Measurements from ENCODE around the gene EML1.
A peak's percentile ranks its signal among the peaks of the same experiment; 100 is the strongest.

The EML1 gene

GRCh38 chr14:99819514-99819913 lies 26.3 kb downstream of the EML1 start:
- DNase-seq (ENCODE audit: low spot score in 2 of 2) (no peak), ATAC-seq (replicated peaks; ENCODE audit: extremely low read depth, poor library complexity, severe bottlenecking) (no peak)
- Mint-ChIP-seq H3K27me3 (peaks cover 85% of the 10 kb centered on the region), H3K36me3 (ENCODE audit: insufficient read depth) (no peaks in the 10 kb centered on the region), H3K9me3 (no peaks in the 10 kb centered on the region), H3K4me1 (peaks cover 15% of the 10 kb centered on the region), H3K4me3 (no peak overlapping the region), H3K27ac (ENCODE audit: low read depth) (no peak overlapping the region)

GRCh38 chr14:99820702-99821331 lies 27.6 kb downstream of the EML1 start:
- Mint-ChIP-seq H3K27me3 (peaks cover 88% of the 10 kb centered on the region), H3K27ac (ENCODE audit: low read depth) (no peak overlapping the region), H3K36me3 (ENCODE audit: insufficient read depth) (no peaks in the 10 kb centered on the region), H3K4me3 (no peak overlapping the region), H3K9me3 (no peaks in the 10 kb centered on the region), H3K4me1 (peaks cover 15% of the 10 kb centered on the region)
- no peak for DNase-seq (ENCODE audit: low spot score in 2 of 2)
- ATAC-seq (replicated peaks; ENCODE audit: extremely low read depth, poor library complexity, severe bottlenecking) = no peak

- no peak for DNase-seq (ENCODE audit: low spot score in 2 of 2)
- no peak overlapping the region for H3K4me3 Mint-ChIP-seq
Observed at GRCh38 chr14:99821519-99822508, 28.6 kb downstream of the EML1 start.

GRCh38 chr14:99822800-99823455 lies 29.7 kb downstream of the EML1 start:
- no peak for ATAC-seq (replicated peaks; ENCODE audit: extremely low read depth, poor library complexity, severe bottlenecking)
- no peak for DNase-seq (ENCODE audit: low spot score in 2 of 2)
- Mint-ChIP-seq H3K4me3 (no peak overlapping the region), H3K27ac (ENCODE audit: low read depth) (no peak overlapping the region), H3K9me3 (no peaks in the 10 kb centered on the region), H3K4me1 (peaks cover 15% of the 10 kb centered on the region), H3K36me3 (ENCODE audit: insufficient read depth) (no peaks in the 10 kb centered on the region), H3K27me3 (peaks cover 92% of the 10 kb centered on the region)

More at GRCh38 chr14:99821519-99822508, 28.6 kb downstream of the EML1 start:
- Mint-ChIP-seq H3K4me1 (peaks cover 15% of the 10 kb centered on the region), H3K9me3 (no peaks in the 10 kb centered on the region), H3K36me3 (ENCODE audit: insufficient read depth) (no peaks in the 10 kb centered on the region), H3K27ac (ENCODE audit: low read depth) (no peak overlapping the region), H3K27me3 (peaks cover 92% of the 10 kb centered on the region)
- peak; percentile 46 for ATAC-seq (replicated peaks; ENCODE audit: extremely low read depth, poor library complexity, severe bottlenecking)

GRCh38 chr14:99824776-99825175 lies 31.6 kb downstream of the EML1 start:
- Mint-ChIP-seq H3K4me1 (peaks cover 15% of the 10 kb centered on the region), H3K36me3 (ENCODE audit: insufficient read depth) (no peaks in the 10 kb centered on the region), H3K27ac (ENCODE audit: low read depth) (no peak overlapping the region), H3K9me3 (no peaks in the 10 kb centered on the region), H3K4me3 (no peak overlapping the region), H3K27me3 (peaks cover 93% of the 10 kb centered on the region)
- ATAC-seq (replicated peaks; ENCODE audit: extremely low read depth, poor library complexity, severe bottlenecking) (no peak), DNase-seq (ENCODE audit: low spot score in 2 of 2) (no peak)

GRCh38 chr14:99829450-99829849 lies 36.2 kb downstream of the EML1 start:
- Mint-ChIP-seq H3K4me3 (no peak overlapping the region), H3K27ac (ENCODE audit: low read depth) (no peak overlapping the region), H3K4me1 (no peaks in the 10 kb centered on the region), H3K36me3 (ENCODE audit: insufficient read depth) (no peaks in the 10 kb centered on the region), H3K27me3 (peaks cover 95% of the 10 kb centered on the region), H3K9me3 (no peaks in the 10 kb centered on the region)
- DNase-seq (ENCODE audit: low spot score in 2 of 2) (no peak), ATAC-seq (replicated peaks; ENCODE audit: extremely low read depth, poor library complexity, severe bottlenecking) (no peak)

GRCh38 chr14:99831303-99831702 lies 38.1 kb downstream of the EML1 start:
- Mint-ChIP-seq H3K36me3 (ENCODE audit: insufficient read depth) (no peaks in the 10 kb centered on the region), H3K9me3 (no peaks in the 10 kb centered on the region), H3K4me3 (no peak overlapping the region), H3K27me3 (peaks cover 99% of the 10 kb centered on the region), H3K27ac (ENCODE audit: low read depth) (no peak overlapping the region), H3K4me1 (no peaks in the 10 kb centered on the region)
- no peak for DNase-seq (ENCODE audit: low spot score in 2 of 2)
- ATAC-seq (replicated peaks; ENCODE audit: extremely low read depth, poor library complexity, severe bottlenecking) = no peak

- Mint-ChIP-seq H3K4me1 (no peaks in the 10 kb centered on the region), H3K36me3 (ENCODE audit: insufficient read depth) (no peaks in the 10 kb centered on the region), H3K9me3 (no peaks in the 10 kb centered on the region), H3K27me3 (peaks cover 99% of the 10 kb centered on the region), H3K27ac (ENCODE audit: low read depth) (no peak overlapping the region), H3K4me3 (no peak overlapping the region)
- ATAC-seq (replicated peaks; ENCODE audit: extremely low read depth, poor library complexity, severe bottlenecking) = no peak
- no peak for DNase-seq (ENCODE audit: low spot score in 2 of 2)
Observed at GRCh38 chr14:99831903-99832685, 38.9 kb downstream of the EML1 start.

GRCh38 chr14:99837822-99838221 lies 44.6 kb downstream of the EML1 start:
- Mint-ChIP-seq H3K9me3 (no peaks in the 10 kb centered on the region), H3K4me3 (no peak overlapping the region), H3K4me1 (no peaks in the 10 kb centered on the region), H3K27ac (ENCODE audit: low read depth) (no peak overlapping the region), H3K36me3 (ENCODE audit: insufficient read depth) (no peaks in the 10 kb centered on the region), H3K27me3 (peaks cover 96% of the 10 kb centered on the region)
- ATAC-seq (replicated peaks; ENCODE audit: extremely low read depth, poor library complexity, severe bottlenecking) (no peak), DNase-seq (ENCODE audit: low spot score in 2 of 2) (no peak)

GRCh38 chr14:99838639-99839134 lies 45.5 kb downstream of the EML1 start:
- Mint-ChIP-seq H3K27ac (ENCODE audit: low read depth) (no peak overlapping the region), H3K4me1 (no peaks in the 10 kb centered on the region), H3K27me3 (peaks cover 92% of the 10 kb centered on the region), H3K4me3 (no peak overlapping the region), H3K36me3 (ENCODE audit: insufficient read depth) (no peaks in the 10 kb centered on the region), H3K9me3 (no peaks in the 10 kb centered on the region)
- DNase-seq (ENCODE audit: low spot score in 2 of 2) = no peak
- ATAC-seq (replicated peaks; ENCODE audit: extremely low read depth, poor library complexity, severe bottlenecking) = no peak

GRCh38 chr14:99839696-99840095 lies 46.5 kb downstream of the EML1 start:
- no peak overlapping the region for H3K4me3 Mint-ChIP-seq
- no peak overlapping the region for H3K27ac Mint-ChIP-seq (ENCODE audit: low read depth)
- no peaks in the 10 kb centered on the region for H3K4me1 Mint-ChIP-seq
- H3K36me3 Mint-ChIP-seq (ENCODE audit: insufficient read depth) = no peaks in the 10 kb centered on the region
- H3K9me3 Mint-ChIP-seq = no peaks in the 10 kb centered on the region
- DNase-seq (ENCODE audit: low spot score in 2 of 2) (no peak), ATAC-seq (replicated peaks; ENCODE audit: extremely low read depth, poor library complexity, severe bottlenecking) (no peak)
- H3K27me3 Mint-ChIP-seq = peaks cover 90% of the 10 kb centered on the region

GRCh38 chr14:99840265-99840664 lies 47.1 kb downstream of the EML1 start:
- no peaks in the 10 kb centered on the region for H3K36me3 Mint-ChIP-seq (ENCODE audit: insufficient read depth)
- no peak overlapping the region for H3K4me3 Mint-ChIP-seq
- no peak for ATAC-seq (replicated peaks; ENCODE audit: extremely low read depth, poor library complexity, severe bottlenecking)
- H3K9me3 Mint-ChIP-seq = no peaks in the 10 kb centered on the region
- DNase-seq (ENCODE audit: low spot score in 2 of 2) = no peak
- peaks cover 90% of the 10 kb centered on the region for H3K27me3 Mint-ChIP-seq
- no peaks in the 10 kb centered on the region for H3K4me1 Mint-ChIP-seq
- no peak overlapping the region for H3K27ac Mint-ChIP-seq (ENCODE audit: low read depth)

Measured in central memory CD8-positive, alpha-beta T cell (primary cell).